Vagina (tissue), 2 donors: ENCODE measurements around the gene RPL36A. TPM values are rescaled to one million over a fixed set of nuclear protein-coding genes. Genes with fewer than 3 reads are reported as not detected.

ENCODE experiments used
- DNase-seq, 2 donors: peaks; one replicate each; pipeline ENCODE4 v3.0.0-alpha.2; 2017; ENCODE audit errors: extremely low spot score in 2 of 2
- H3K27ac ChIP-seq: fragments of 200-600 bp; sonication (generic); one replicate; pipeline ENCODE4 v1.5.1; 2019
- H3K27me3 ChIP-seq: fragments of 200-600 bp; sonication (generic); one replicate; pipeline ENCODE4 v1.5.1; 2019
- H3K36me3 ChIP-seq, 2 donors: fragments of 200-600 bp; sonication (generic); one replicate each; pipeline ENCODE4 v1.5.1; 2017 to 2019
- H3K4me1 ChIP-seq: fragments of 200-600 bp; sonication (generic); one replicate; pipeline ENCODE4 v1.5.1; 2019
- H3K4me3 ChIP-seq, 2 donors: fragments of 200-600 bp; sonication (generic); 1 replicate in 1 of 2; 2 replicates in 1 of 2; pipeline ENCODE4 v1.5.1; 2016 to 2019
- H3K9me3 ChIP-seq: fragments of 200-600 bp; sonication (generic); one replicate; pipeline ENCODE4 v1.5.1; 2019
- POLR2A ChIP-seq, 2 donors: fragments of 450-650 bp; IDR thresholded peaks; one replicate each; pipeline ENCODE4 v1.6.1; 2017; ENCODE audit warnings: antibody characterized with exemption in 2 of 2, mild to moderate bottlenecking in 2 of 2, moderate library complexity in 2 of 2
- POLR2AphosphoS5 ChIP-seq, 2 donors: sonication (generic); formaldehyde crosslinking; IDR thresholded peaks; one replicate each; pipeline ENCODE4 v1.9.0; 2017; ENCODE audit warnings: antibody characterized with exemption in 2 of 2, mild to moderate bottlenecking in 2 of 2, low read depth in 1 of 2; ENCODE audit not compliant: insufficient read depth in 1 of 2
- intact Hi-C: fragments of 100-400 bp; cut with DNase I; formaldehyde crosslinking; loops from one replicate; pipeline ENCODE4 v1.15.1; 2023
- total RNA-seq: library from RNA; depleted of rRNA; stranded (reverse); fragments of >200 nt; gene quantifications from one replicate; pipeline ENCODE4 v1.2.3, GENCODE V29; 2016
- TF ChIP-seq, protein P1 (sequence below), 3 experiments: fragments of 450-650 bp in 2 of 3; fragments of 200-600 bp in 1 of 3; sonication (generic) in 1 of 3; IDR thresholded peaks; one replicate each; pipeline ENCODE4 v1.5.1; 2017 to 2019; ENCODE audit warnings: antibody characterized with exemption in 3 of 3, mild to moderate bottlenecking in 2 of 3, moderate library complexity in 2 of 3

The RPL36A gene
- total RNA-seq, 1 donor from 2014 or later: 514 TPM

DNA sequence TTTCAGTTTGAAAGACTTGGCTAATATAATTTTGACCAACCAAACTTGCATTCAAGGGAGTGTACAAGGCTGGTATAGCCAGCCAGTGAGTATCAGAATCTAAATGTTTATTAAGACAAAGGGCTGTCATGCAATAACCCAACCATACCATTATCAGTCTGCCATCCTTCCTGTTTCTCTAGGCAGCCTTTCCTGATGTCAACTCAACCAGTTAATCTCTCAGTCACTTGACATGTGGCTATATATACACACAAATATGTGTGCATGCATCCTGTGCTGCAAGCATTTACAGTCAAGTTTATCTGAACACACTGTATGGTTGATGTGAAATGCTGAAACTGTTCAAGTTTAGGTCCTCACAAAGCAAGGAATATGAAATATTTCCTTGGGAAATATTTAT lies 22.0 kb upstream of the RPL36A start:
- Histone ChIP-seq H3K27me3 (no peaks in the 10 kb centered on the region), H3K9me3 (no peaks in the 10 kb centered on the region), H3K4me3 (no peak overlapping the region), H3K4me1 (no peaks in the 10 kb centered on the region), H3K36me3 (no peaks in the 10 kb centered on the region), H3K27ac (no peak overlapping the region)
- TF ChIP-seq, protein P1, sequence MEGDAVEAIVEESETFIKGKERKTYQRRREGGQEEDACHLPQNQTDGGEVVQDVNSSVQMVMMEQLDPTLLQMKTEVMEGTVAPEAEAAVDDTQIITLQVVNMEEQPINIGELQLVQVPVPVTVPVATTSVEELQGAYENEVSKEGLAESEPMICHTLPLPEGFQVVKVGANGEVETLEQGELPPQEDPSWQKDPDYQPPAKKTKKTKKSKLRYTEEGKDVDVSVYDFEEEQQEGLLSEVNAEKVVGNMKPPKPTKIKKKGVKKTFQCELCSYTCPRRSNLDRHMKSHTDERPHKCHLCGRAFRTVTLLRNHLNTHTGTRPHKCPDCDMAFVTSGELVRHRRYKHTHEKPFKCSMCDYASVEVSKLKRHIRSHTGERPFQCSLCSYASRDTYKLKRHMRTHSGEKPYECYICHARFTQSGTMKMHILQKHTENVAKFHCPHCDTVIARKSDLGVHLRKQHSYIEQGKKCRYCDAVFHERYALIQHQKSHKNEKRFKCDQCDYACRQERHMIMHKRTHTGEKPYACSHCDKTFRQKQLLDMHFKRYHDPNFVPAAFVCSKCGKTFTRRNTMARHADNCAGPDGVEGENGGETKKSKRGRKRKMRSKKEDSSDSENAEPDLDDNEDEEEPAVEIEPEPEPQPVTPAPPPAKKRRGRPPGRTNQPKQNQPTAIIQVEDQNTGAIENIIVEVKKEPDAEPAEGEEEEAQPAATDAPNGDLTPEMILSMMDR (IDR thresholded peaks at IDR 0.05): no peak
- no peak for TF ChIP-seq POLR2A (IDR thresholded peaks at IDR 0.05)
- no peak for TF ChIP-seq POLR2AphosphoS5 (IDR thresholded peaks at IDR 0.05; ENCODE audit: insufficient read depth in 1 of 2, low read depth in 1 of 2)
- intact Hi-C loops: no loop called here
- no peak for DNase-seq

- no peak for DNase-seq
- Histone ChIP-seq H3K27ac (no peak overlapping the region), H3K9me3 (no peaks in the 10 kb centered on the region), H3K4me3 (no peak overlapping the region), H3K27me3 (no peaks in the 10 kb centered on the region), H3K4me1 (no peaks in the 10 kb centered on the region), H3K36me3 (no peaks in the 10 kb centered on the region)
- intact Hi-C loops: no loop called here
- no peak for TF ChIP-seq POLR2AphosphoS5 (IDR thresholded peaks at IDR 0.05; ENCODE audit: insufficient read depth in 1 of 2, low read depth in 1 of 2)
- TF ChIP-seq POLR2A (IDR thresholded peaks at IDR 0.05): no peak
- TF ChIP-seq, protein P1 (IDR thresholded peaks at IDR 0.05): no peak
These were observed 21.1 kb upstream of the RPL36A start for GRCh38 chrX:101369687-101370086.

DNA sequence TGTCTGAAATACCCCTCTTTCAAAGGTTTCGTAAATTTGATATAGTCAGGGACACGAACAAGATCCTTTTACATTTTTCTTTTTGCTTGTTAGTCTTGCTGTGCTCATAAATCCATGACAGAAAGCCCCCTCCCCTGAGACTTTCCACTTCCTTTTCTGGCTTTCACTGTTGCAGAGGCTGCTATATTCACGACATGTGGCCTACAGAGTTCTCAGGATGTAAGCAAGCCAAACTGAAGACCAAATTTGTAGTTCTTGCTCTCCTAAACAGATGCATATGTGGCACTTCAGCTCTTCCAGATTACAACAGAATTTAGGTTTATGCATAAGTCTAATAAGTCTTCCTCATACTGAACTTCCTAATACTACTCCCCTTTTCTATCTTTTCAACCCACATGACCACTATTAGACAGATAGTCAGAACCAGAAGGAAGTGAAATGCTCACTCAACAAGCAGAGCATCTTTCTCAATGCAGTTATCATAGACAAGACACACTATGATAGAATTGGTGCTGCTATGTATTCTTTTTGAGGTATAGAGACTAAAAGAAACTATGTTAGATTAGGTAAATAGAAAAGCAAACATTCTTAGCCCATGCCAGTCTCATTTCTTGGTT lies 19.8 kb upstream of the RPL36A start:
- DNase-seq: no peak
- no peaks in the 10 kb centered on the region for H3K36me3 ChIP-seq
- H3K27ac ChIP-seq: no peak overlapping the region
- H3K4me1 ChIP-seq: no peaks in the 10 kb centered on the region
- intact Hi-C loops: no loop called here
- H3K27me3 ChIP-seq: no peaks in the 10 kb centered on the region
- TF ChIP-seq, protein P1 (IDR thresholded peaks at IDR 0.05): no peak
- no peak overlapping the region for H3K4me3 ChIP-seq
- no peaks in the 10 kb centered on the region for H3K9me3 ChIP-seq

GRCh38 chrX:101377547-101377946 lies 13.3 kb upstream of the RPL36A start:
- no peaks in the 10 kb centered on the region for H3K27me3 ChIP-seq
- TF ChIP-seq, protein P1 (IDR thresholded peaks at IDR 0.05): no peak
- no peak for TF ChIP-seq POLR2A (IDR thresholded peaks at IDR 0.05)
- TF ChIP-seq POLR2AphosphoS5 (IDR thresholded peaks at IDR 0.05; ENCODE audit: insufficient read depth in 1 of 2, low read depth in 1 of 2): no peak
- H3K4me1 ChIP-seq: no peaks in the 10 kb centered on the region
- intact Hi-C loops: no loop called here
- H3K36me3 ChIP-seq: no peaks in the 10 kb centered on the region
- H3K4me3 ChIP-seq: no peak overlapping the region
- no peaks in the 10 kb centered on the region for H3K9me3 ChIP-seq
- no peak overlapping the region for H3K27ac ChIP-seq
- DNase-seq: no peak

GRCh38 chrX:101383679-101384205 lies 7.1 kb upstream of the RPL36A start:
- no peaks in the 10 kb centered on the region for H3K4me1 ChIP-seq
- no peaks in the 10 kb centered on the region for H3K27me3 ChIP-seq
- intact Hi-C loops: no loop called here
- H3K27ac ChIP-seq: no peak overlapping the region
- no peaks in the 10 kb centered on the region for H3K9me3 ChIP-seq
- no peaks in the 10 kb centered on the region for H3K36me3 ChIP-seq
- TF ChIP-seq POLR2A (IDR thresholded peaks at IDR 0.05) (no peak), POLR2AphosphoS5 (IDR thresholded peaks at IDR 0.05; ENCODE audit: insufficient read depth in 1 of 2, low read depth in 1 of 2) (no peak)
- TF ChIP-seq, protein P1 (IDR thresholded peaks at IDR 0.05): no peak
- H3K4me3 ChIP-seq: no peak overlapping the region
- DNase-seq: no peak
